NCI-H2029 (cell line): ENCODE measurements around the gene SEMA3A.

Experiments used
- DNase-seq: peaks from one replicate; lab custom pipeline; 2025; lab: John Stamatoyannopoulos, UW

The SEMA3A gene

DNA sequence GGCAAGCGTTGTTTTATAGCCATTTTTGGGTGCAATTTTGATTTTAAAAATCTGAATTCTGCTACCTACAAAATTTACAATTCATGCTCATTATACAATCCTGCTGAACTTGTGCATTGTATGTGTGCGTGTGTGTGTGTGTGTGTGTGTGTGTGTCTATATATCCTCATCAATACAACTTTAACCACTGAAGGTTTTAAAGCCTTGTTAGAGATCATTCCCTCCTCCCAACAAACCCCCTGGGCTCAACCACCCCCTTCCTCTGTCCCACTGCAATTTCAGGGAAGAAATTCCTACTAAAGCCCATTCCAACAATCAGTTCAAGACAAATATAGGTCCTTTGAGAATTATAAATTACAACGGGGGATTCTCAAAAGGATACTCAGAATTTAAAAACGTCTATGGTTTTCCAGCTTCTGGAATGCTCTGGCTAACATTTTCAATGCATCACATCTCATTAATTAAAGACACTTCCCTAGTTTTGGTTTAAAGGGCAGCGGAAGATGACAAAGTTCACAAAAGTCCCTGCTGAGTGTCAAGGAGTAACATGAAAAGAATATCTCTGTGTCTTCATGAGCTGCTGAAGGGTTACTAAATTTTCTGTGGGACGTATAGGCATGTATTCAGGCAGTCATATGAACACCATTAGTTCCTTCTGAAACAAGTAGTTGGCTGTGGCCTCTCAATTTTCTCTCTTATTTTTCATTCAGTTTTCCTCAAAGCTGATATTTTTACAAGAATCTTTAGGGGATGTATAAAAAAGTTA lies 889 bp upstream of the SEMA3A start:
- no peak for DNase-seq

DNA sequence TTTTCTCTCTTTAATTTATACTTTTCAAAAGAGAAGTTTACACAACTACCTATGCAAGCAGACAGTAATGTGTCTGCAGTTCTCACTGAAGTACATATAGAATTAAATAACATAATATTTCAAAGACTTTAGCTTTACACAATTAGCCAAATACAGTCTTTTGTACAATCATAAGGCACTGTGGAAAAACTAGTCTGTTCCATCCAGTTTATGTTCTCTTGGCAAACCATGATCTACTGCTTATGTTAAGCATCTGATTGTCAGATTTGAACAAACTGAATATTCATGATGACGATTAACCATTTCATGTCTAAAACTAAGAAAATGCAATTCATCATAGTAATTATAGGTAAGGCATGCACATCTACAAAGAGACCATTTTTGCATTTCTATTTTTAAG lies 842 bp downstream of the SEMA3A start:
- DNase-seq, result no peak

DNA sequence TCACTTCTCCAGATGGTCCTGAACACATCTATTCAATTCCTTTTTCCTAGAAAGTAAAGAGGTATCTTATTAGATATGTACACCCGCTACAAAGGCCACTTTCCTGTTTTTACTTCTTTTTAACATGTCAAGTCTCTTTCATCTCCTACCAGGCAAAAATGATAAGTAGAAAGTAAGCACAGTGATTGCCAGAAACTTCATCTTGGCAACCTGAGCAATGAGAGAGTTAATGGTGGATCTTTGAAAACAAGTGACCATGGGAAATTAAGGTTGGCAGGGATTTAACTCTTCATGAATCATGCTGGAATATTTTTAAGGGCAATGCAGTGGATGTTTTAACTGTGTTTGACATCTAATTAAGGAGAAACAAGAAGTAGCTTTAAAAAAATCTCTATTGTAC lies 2.7 kb downstream of the SEMA3A start:
- DNase-seq, result no peak

DNA sequence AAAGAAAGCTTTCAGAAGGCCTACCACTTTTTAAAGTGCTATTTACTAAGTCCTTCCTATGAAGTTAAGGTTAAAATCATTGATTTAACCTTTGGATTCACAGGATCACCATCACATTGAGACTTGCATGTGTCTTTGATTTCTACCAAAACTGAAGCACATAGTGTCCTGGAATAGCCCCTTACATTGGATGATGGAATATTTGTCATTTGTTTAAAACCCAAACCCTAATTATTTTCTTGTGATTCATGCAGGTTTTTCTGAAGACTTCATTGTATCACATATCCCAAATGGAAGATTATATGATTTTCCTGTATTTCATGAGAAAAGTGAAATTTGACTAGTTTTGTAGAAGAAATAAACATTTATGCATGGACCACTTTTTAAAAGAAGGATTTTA lies 3.3 kb downstream of the SEMA3A start:
- no peak for DNase-seq

DNA sequence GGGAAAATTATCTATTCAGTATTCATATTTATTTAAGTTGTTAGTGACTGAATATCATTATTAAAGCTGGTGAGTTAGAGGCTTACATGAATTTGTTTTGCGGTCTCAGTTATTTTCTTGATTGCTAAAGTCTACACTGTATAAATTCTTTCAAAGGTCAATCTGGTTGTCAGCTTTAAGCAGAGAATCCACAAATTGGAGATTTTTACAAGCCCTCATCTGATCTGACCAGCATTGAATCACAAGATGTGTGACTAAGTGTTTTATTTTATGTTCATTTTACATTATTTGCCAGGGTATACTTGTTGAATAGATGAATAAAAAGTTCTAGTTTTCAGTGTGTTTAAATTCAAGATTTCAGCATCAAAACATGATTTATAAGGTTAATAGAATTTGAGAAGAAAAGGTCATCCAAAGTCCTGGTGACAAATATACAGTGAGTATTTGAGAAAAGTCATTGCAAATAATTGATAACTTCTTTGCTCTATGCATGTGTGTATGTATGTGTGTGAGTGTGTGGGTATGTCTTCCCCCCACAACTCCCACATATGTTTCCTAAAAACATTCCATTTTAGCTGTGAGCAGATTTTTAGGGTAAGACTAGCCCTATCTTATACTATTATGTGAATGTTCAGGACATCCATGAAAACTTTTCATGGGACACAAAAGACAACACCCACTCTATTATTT lies 4.4 kb downstream of the SEMA3A start:
- no peak for DNase-seq

DNA sequence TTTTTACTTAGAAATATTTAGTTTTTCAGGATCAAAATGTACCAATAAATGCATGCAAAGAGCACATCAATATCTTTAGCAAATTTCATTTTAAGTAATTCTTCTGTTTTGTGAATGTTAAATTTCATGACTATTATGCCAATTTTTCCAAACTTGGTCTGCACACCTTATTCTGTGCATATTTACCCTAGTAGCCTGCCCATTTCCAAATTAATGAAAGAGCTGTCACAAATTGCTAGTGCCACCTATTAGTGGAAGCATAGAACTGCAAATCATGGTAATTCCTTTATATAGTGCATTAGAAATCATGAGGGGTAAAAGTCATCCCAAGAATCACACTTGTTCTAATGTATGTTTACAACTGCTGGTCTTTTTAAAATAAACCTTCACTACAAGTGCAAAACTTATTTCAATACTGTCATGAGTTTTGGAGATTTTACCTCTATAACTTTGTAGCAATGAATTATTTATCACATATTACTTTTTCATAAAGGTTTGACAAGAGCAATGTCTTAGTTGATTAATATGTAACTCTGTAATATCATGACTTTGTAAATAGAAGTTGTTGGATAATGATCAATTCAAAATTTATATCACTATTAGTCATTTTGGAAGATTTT lies 5.7 kb downstream of the SEMA3A start:
- DNase-seq, result no peak

DNA sequence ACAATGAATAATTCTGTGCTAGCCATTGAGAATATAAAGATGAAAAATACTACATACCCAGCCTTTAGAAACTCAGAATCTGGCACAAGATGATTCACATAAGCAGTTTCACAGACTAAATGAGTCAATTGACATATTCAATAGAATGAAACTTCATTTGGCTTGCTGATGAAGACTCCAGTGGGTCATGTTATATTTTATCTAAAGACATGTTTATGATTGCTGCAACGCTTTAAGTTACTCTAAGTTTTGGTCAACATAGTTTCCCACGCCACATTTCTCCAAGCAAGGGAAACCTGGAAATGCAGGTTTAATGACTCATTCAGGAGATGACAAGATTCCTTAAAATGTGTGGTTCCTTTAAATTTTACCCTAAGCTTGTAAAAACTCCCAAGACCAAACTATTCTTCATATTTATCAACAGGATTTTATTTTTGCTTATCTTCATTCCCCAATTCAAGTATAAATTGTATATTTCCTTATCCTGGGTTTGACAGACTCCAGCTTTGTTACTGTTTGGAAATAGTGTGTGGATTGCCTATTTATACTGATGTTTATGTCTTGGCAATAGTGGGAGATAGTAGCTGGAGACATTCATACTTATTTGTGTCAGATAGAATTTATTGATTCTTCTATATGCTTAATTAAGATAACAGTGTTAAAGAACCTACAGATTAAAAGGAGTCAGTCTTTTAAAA lies 6.6 kb downstream of the SEMA3A start:
- DNase-seq, result no peak

DNA sequence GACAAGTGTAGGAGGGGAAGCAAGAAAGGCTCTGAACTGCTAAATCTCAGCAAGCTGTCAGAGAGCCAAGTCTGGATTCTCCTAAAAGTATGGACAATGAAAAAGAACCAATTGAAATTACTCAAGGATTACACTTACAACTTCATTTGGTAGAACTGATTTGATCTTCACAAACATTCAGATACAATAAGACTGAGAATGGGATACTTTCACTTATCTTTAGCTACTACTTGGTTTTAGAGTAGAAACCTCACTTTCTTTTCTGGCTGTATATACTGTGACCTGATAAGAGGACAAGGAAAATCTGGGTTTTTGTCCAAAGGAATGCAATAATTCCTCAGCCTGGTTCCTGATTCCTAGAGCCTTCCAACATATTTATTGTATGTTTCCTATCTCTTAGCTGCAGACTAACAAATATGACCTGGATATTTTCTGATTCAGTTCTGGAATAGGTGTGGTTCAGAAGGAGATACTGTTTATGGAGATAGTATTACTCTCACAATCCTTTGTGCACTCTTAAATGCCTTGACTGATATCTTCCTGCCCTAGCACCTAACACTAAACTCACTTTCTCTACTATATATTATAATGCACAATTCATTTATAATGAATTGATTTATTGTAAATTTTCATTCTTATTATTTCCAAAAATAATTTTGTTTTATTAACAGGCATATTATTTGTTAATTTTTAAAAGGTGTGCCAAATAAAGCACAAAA lies 7.3 kb downstream of the SEMA3A start:
- DNase-seq, result no peak

DNA sequence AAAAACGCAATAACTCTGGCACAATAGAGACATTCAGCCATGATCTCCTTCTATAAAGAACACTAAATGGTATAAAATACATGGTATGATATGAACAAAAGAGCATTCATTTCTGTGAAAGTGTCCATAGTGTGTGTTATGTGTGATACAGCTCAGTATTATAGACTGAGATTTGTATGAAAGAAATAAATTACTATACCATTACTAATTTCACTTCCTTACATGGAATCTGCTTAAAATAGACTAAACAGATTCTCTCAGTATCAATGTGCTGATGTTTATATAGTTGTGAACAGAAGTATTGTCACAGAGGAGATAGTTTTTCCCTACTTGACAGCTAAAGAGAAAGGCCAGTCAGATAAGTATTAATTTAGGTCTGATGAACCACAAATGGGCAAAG lies 10.8 kb downstream of the SEMA3A start:
- DNase-seq, result no peak

DNA sequence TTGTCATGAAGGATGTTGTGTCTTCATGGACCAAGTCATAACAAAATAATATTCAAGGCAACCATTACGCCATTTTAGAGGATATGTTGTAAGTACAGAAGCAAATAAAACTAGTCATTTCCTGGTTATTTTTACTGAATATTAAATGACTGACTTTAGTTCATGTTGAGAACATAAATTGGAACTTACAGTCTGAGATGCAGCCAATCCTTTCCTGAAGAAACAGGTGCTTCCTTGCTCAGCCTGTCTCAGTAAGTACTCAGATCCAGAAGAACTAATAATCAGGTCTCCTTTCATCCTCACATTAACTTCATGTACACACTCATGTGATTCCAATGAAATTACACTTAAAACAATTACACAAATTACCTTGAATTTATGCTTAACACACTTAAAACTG lies 12.3 kb downstream of the SEMA3A start:
- no peak for DNase-seq

DNA sequence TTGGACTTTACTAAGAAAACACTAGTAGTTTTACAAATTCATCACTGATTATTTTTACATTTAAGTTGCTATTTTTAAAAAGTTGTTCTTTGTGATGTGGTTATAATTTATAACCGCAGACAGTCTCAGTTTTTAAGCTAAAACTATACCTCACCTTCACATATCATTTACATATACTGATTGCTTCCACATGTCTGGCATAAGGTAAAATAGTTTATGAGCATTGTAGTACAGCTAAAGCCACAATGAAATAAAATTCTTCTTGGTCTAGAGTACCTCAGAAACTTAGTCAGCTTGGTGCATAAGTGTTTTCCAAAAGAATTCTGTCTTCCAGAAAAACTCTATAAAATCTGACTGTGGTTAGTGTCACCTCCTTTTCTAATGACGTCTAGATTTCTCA lies 13.0 kb downstream of the SEMA3A start:
- no peak for DNase-seq

DNA sequence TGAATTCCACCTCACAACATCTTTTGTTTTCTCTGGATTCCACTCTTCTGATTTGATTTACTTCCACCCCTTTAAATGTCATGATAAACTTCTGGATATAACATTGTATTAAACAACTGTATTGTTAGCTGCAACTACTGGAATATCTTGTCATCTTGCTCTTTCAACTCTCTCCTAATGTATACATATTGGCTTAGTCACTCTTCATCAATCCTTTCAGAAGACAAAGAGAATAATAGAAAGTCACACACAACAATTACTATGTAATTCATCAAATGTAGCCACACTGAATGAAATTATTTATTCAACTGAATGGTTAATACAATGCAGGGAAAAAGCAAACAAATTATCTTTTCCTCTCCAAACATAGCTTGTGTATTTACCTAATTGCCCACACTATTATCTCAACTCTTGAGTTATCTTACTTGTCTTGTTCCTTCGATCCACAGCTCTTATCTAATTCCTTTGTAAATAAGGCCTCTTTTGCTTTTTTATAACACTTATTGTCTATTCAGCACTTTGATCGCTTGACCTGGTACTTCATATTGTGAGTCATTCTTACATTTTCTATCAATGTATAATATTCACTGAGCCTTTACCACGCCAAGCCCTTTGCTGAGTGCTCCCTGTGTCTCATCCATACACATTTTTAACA lies 16.7 kb downstream of the SEMA3A start:
- DNase-seq, result no peak

DNA sequence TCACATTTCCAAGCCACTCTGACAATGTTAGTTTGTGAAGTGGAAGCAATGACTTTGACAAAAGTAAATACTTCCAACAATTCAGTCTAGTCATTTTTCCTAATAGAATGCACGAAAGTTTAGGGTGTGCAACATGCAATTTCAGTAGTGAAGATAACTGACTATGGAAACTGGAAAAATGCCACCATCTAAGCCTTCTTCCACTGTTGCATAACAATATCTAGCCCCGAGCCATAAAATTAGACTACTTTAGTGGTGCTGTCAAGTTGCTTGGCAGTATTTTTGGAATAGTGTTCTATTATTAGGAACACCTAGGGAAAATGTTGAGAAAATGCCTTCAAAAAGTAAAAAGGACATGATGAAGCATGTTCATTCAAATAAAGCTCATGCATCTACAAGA lies 17.9 kb downstream of the SEMA3A start:
- DNase-seq, result no peak

DNA sequence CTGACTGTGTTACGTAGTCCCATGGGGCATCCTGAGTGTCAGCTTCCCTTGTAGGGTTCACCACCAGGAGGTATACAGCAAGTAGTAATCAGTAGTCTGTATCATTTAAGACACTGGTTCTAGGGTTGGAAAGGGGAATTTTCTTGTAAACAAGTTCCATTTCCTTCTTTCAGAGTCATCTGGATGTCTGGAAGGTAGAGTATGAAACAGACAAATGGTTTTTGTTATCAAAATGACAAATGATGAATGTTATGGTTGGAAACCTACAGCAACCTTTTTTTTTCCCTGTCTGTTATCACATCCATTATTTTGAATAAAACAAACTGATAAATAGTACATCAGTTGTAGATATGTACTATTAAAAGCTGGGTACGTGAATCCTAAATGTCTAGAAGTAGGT lies 19.1 kb downstream of the SEMA3A start:
- DNase-seq, result no peak

DNA sequence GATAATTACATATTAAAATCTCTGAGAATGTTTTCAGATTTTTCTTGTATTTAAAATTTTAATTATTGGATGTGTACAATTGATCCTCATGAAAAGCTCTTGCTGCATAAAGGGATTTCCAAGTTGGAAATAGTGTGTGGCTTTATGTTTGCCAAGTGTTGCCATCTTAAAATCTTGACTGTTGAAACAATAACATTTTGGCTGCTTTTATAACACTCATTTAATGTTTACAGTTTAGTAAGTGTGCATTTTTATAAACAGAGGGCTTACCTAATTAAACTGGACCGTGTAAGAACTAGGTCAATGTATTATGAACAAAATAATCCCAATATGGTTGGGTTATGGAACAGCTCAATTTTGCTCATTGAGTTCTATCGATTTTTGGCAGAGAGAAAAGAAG lies 23.9 kb downstream of the SEMA3A start:
- DNase-seq, result no peak

DNA sequence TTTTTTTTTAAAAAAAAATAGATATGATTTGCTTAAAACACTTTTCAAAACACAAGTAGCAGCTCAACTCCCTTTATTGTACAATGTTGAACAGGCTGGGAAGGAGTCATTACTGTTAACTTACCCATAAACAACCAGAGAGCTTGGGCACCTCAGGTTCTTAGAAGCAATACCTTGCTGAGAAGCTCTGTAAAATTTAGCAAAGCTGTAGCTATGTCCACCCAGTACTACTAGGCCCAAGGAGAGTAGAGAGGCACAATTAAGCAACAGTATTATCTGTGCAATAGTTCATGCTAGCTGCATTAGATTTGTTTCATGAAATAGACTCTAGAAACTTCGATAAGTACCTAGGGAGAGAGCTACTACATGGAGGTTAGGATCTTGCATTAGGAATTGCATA lies 32.0 kb downstream of the SEMA3A start:
- no peak for DNase-seq

DNA sequence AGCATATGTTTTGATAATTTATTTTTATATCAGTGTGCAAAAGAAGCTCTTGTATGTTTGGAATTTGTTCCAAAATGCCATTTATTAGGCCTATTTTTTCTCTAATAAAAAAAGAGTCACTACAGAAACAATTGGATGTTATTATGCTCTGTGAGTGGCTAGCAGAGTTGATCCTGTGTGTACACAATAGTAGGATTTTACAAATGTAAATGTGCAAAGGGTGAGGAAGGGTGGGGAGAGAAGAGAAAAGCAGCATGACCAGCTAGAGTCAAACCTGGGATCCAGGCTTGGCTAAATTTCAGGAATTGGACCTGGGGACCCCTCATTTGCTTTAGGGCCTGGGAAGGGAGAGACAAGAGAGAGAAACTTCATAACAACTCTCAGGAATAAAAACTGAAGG lies 32.5 kb downstream of the SEMA3A start:
- no peak for DNase-seq

DNA sequence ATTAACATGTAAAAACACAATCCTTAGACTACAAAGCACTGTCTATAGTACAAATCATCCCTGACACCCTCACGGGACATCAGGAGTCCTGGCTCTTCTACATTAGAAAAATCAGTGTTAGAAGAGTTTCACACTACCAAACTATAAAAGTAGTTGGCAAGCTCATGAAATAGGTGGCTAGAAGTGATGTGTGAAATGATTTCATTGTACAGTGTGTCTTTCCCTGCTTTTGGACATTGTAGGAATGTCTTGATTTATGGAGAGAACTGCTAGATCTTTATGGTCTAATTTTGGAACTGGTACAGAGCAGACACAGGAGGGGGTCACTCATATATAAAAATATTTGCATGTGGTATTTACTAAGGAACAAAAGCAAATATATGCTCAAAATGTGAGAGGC lies 33.2 kb downstream of the SEMA3A start:
- DNase-seq, result no peak

DNA sequence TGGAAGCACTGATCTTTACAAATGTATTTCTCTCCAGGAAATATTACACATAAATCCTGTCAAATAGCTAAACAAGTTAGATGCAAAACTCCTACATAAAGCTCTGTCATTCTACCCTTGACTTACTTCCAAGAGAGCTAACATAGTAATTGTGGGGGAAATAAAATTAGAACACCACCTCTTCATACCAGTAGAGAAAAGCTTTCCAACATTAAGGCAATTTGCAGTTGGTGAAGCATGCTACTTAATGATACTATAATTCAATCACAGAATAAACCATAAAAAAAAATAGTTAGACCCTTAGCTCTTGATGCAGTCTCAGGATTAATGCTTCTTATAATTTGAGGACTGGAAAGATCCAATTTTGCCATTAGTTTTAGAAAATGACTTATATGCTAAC lies 35.2 kb downstream of the SEMA3A start:
- DNase-seq, result no peak

DNA sequence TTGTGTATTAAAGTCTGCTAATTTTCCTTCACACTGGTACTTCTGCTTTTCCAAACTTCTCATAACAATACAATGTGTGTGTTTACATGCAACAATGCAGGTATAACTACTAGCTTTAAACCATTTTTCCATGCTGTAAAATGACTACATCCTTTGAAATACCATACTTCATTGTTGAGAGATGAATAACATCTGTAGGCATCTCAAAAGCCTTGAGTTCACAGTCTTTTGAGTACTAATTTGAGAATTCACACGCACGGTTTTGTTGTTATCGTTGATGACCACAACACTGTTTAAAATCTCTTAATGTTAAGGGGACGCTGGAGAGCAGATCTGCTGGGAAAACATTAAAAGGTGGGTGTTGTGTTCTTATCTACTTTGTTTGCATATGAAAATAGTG lies 37.4 kb downstream of the SEMA3A start:
- DNase-seq, result no peak

DNA sequence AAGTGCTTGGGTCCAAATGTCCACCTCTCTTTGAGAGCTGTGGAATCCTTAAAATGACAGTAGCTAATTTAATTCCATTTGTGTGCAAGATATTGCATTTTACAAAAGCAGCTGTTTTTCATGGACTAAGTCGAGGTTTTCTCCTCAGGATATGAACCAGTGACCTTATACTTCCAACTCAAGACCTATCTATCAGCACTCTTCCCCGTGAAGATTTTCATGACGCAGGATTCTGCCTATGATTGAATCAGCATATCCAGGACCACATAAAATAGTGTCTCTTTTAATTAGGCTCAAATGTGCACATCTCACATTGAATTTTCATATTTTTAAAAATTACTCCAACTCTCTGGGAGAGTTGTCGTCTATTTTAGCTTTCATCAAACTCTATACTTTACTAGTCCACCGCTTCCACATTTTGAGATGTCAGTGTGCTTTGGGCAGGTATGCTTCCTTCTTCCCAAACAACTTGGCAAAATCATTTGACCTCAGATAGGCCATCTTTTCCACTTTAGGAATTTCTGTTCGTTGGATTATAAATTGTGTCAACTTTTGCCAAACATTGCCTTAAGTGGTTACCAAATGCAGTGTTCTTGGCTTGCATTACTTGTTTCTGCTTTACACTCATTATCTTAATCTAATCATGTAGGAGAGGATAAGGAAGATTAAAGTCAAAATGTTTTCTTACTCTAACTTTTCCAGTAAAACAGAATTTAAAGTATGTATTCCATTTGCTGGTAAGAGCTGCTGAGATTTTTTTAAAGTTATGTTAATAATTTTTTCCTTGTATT lies 39.4 kb downstream of the SEMA3A start:
- DNase-seq, result no peak
